Right lobe of liver (tissue), 4 donors: ENCODE results near the gene PHTF1.

ENCODE experiments used
- POLR2A ChIP-seq: fragments of 450-650 bp; IDR thresholded peaks from one replicate; pipeline ENCODE4 v1.6.1; 2017; ENCODE audit warnings: antibody characterized with exemption, mild to moderate bottlenecking
- TF ChIP-seq, protein P1 (sequence below), 4 donors: fragments of 200-600 bp in 3 of 4; fragments of 450-650 bp in 1 of 4; IDR thresholded peaks; one replicate each; pipeline versions ENCODE4 v1.5.1 to v1.8.0; 2016 to 2022; ENCODE audit warnings: antibody characterized with exemption in 4 of 4, mild to moderate bottlenecking in 2 of 4
- donor health status: DM: no; HTN: no; CAD: no.
- donor health status: DM: no; HTN: no; CAD: no.
- donor health status: DM: no; HTN: yes; CAD: no.

DNA sequence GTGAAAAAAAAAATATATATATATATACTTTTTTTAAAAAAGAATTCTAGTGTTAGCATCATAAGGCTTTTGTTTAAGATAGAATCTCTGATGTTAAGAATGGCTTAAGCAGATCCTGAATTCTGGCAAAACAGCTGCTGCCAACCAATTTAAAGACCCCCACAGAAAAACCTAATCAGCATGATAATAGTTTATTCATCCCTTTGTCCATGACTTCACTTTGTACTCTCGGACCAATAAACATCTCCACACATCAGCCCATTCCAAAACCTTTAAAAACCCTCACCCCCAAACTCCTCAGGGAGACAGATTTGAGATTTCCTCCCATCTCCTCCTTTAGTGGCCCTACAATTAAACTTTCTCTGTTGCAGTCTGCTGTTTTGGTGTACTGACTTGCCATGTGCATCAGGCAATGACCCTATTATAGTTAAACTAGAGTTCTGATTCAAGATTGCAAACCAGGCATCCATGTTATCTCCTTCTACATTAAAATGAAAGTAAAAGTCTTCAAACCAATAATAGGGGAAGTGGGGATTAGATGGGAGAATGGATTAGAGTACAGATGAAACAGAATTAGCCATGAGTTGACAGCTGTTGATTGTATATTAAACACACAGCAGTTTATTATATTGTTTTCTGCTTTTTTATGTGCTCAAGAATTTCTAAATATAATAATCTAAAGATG, 9.8 kb upstream of the PHTF1 start:
- TF ChIP-seq POLR2A: no peak
- TF ChIP-seq, protein P1, sequence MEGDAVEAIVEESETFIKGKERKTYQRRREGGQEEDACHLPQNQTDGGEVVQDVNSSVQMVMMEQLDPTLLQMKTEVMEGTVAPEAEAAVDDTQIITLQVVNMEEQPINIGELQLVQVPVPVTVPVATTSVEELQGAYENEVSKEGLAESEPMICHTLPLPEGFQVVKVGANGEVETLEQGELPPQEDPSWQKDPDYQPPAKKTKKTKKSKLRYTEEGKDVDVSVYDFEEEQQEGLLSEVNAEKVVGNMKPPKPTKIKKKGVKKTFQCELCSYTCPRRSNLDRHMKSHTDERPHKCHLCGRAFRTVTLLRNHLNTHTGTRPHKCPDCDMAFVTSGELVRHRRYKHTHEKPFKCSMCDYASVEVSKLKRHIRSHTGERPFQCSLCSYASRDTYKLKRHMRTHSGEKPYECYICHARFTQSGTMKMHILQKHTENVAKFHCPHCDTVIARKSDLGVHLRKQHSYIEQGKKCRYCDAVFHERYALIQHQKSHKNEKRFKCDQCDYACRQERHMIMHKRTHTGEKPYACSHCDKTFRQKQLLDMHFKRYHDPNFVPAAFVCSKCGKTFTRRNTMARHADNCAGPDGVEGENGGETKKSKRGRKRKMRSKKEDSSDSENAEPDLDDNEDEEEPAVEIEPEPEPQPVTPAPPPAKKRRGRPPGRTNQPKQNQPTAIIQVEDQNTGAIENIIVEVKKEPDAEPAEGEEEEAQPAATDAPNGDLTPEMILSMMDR (IDR thresholded peaks at IDR 0.05): no peak
